LNCAP (cell line): Measurements from ENCODE around the gene BHLHA9.

ENCODE experiments used
- CTCF ChIP-seq: fragments of 450-650 bp; IDR thresholded peaks from 2 replicates; pipeline ENCODE4 v1.5.1; 2017; ENCODE audit warnings: mild to moderate bottlenecking

BHLHA9 gene

DNA sequence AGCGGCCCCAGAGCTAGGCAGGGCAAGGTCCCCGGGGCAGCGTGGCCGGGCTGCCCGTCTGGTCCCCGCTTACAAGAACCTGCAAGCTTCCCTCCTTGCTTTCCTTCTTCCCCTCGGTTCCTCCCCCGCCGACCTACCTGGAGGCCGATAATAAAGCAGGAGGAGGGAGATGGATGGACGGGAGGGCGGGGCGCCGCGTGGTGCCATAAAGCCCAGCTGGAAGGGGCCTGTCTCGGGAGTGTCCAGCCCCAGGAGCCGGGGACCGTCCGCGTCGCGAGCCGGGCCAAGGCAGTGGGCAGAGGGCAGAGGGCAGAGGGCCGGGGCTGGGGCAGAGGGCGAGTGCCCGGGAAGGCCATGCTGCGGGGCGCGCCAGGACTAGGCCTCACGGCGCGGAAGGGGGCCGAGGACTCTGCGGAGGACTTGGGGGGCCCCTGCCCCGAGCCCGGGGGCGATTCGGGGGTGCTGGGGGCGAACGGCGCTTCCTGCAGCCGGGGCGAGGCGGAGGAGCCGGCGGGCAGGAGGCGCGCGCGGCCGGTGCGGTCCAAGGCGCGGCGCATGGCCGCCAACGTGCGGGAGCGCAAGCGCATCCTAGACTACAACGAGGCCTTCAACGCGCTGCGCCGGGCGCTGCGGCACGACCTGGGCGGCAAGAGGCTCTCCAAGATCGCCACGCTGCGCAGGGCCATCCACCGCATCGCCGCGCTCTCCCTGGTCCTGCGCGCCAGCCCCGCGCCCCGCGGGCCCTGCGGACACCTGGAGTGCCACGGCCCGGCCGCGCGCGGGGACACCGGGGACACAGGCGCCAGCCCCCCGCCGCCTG, at the start of gene BHLHA9:
TSS of gene BHLHA9 (plus strand) at position 235 of the 820 bp plus-strand sequence. CDS start at position 355, 120 bp downstream.
- TF ChIP-seq CTCF = no peak

- no peak for TF ChIP-seq CTCF
Measured at GRCh38 chr17:1221209-1221608, 49.0 kb upstream of the BHLHA9 start.

- no peak for TF ChIP-seq CTCF
Measured at GRCh38 chr17:1222321-1222720, 47.9 kb upstream of the BHLHA9 start.

DNA sequence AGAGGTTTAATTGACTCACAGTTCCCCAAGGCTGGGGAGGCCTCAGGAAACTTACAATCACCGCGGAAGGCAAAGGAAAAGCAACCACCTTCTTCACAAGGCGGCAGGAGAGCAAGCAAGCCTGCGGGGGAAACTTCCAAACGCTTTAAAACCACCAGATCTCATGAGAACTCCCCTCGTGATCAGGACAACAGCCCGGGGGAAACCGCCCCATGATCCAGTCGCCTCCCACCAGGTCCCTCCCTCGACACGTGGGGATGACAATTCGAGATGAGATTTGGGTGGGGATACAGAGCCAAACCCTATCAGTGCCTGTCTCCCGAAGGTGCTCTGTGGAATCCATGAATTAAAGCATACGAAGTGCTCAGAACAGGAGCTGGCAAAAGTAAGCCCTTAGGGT, 46.6 kb upstream of the BHLHA9 start:
- no peak for TF ChIP-seq CTCF

GRCh38 chr17:1224330-1224729, 45.9 kb upstream of the BHLHA9 start:
- TF ChIP-seq CTCF = no peak

- TF ChIP-seq CTCF = no peak
Measured at GRCh38 chr17:1226308-1226707, 43.9 kb upstream of the BHLHA9 start.

DNA sequence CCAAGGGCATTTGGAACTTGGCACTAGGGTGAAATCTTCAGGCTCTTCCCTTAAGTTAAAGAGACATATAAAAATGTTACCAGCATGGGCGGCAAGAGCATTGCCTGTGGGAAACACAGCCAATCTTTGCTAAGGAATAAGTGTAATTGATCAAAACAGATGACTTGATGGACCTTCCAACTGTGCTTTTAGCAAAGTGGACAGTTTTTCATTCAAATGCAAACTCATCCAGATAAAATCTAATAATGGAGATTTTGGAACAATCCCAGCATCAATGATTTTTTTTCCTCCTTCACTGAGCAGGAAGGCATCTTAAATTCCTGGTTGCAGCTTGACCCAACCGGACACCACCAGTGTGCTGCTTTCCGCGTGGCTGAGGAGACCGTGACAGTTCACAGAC, 42.9 kb upstream of the BHLHA9 start:
- TF ChIP-seq CTCF = no peak
